ENCODE results near the gene CHI3L1.

The CHI3L1 gene

DNA sequence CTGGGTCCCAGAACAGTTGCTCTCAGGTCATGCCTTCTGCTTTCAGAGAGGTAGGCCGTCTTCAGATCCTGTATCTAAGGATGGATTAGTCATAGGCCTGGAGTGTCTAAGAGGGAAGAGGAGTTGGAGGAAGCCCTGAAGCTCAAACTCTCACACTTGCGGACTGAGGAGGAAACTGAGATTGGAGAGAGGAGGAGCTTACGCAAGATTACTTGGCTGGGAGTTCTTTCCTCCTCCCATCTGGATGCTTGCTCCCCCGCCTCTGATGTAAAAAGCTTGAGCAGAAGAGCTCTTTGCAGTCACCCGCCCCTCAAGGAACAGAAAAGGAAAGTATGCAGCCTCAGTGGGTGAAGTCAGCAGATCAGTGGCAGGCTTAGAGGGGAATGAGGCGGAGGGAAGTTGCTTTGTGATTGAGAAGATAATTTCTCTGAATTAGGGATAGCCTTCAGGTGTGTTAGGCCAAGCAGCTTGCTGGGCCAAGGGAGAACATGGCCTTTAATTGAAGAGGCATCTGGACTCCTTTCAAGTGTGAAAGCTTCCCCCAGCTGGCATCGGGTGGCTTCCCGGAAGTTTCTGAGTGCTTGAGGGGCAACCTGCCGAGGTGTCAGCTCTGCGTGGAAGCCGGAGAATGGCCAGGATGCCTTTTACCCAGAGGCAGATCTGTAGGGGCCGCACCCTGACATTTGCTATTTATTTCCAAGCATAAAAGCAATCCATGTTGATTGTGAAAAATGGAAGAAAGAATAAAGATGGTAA, 52.4 kb downstream of the CHI3L1 start:
- DNase-seq (ENCODE audit: low read depth): no peak

DNA sequence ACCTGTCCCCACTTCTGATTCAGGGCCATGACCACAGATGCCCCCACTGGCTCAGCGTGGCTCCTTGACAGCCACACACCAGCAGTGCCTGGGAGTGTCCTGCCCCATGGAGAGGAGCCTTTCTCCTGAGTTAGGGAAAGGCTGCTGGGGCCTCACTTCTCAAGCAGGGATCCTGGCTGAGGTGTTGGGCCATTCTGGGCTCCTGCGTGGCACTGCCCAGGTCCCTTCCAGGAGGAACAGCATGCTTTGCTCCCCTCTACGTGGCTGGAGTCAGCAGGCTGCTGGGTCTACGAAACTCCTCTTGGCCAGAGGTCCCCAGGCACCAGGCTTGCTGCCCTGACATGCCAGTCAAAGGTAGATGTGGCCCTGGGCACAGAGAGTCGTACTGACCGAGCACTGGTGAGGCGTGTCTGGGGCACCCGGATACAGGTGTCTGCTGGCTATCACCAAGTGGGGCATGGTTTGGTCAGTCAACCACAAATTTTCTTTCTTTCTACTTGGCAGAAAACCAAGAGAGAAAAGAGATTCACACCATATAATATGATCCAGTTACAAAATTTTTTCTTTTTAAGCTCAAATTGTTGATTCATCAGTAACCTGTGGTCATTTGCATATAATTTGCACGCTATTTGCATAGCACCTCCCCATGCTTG, 54.8 kb downstream of the CHI3L1 start:
- no peak for DNase-seq (ENCODE audit: low read depth)

DNA sequence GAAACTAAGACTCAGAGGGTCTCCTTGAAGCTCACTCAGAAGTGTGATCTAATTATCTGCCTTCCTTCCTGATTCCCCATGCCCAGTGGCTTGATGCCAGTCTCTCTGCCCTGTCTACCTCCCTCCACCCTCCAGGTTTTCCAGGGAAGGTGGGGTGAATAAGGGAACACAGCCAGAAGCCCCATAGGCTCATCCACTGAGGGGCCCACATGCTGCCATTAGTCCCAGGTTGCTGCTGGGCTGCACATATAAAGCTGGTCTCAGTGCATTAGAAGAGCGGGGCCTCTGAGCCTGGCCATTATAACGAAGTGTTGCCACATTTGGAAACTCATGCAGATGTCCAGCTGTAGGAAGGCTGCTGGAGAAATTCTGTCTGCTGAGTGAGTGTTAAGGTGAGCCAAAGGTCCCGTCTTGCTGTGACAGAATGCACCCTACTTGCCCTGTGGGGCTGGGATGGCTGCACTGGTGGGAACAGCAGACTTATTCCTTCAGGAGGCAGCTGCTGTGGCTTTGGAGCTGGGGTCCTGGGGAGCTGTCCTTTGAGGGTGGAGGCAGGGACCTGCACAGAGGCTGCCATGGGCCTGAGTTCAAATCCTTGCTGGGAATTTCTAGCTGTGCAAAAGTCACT, 56.0 kb downstream of the CHI3L1 start:
- DNase-seq (ENCODE audit: low read depth): no peak

DNA sequence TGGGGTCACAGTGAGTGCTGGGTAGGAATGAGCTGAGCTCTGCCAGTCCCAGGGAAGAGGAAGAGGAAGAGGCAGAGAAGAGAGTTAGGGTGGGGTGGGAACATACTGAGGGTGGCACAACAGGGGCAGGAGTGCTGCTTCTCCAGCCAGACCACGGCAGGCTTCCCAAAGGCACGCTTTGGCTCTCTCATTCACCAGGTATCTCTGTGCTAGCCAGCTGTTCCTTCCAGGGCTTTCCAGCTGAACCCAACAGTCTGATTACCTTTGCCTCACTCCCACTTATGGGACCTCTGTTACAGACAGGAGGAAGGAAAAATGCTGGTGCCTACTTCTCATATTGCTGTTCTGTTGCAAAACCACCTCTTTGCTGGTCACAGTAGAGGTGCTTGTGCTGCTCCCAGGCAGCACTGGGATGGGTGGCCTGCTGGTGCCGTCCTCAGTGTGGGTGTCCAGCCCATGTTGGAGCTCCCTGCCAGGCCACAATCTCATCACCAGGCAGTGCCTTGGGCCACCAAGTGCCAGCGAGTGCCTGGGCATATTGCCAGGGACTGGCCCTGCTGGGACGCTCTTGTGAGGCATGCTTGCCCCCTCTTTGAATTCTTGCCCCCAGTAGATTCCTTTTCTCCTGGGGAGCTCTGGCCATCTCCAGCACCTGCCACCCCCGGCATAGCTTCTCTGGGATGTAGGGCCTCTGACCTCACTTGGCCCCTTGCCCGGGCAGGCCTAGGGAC, 56.8 kb downstream of the CHI3L1 start:
- DNase-seq (ENCODE audit: low read depth): no peak

All from stimulated activated CD8-positive, alpha-beta memory T cell treated with anti-CD3 and anti-CD28 coated beads, Interleukin-15, amount 100 ng/mL, for 1 hour (primary cell).